ENCODE results near the gene ACAD8.

The ACAD8 gene

DNA sequence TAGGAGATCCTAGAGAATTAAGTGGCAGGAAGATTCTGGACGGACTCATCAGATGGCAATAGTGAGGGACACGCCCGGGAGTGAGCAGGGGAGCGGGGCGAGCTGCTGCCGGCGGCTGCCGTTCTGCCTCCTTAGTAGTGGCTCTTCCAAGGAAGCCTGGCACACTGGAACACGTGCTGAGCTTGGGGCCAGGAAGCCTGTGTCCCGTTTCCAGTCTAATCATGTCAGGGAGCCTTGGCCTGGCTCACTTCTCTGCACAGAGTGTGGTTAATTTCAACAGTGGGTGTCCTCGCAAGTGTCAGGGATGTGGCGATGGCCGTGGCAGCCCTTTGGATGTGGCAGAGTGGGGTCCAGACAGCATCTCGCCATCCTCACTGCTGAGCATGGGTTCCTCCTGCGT lies 39.3 kb downstream of the ACAD8 start:
- DNase-seq: no peak

DNA sequence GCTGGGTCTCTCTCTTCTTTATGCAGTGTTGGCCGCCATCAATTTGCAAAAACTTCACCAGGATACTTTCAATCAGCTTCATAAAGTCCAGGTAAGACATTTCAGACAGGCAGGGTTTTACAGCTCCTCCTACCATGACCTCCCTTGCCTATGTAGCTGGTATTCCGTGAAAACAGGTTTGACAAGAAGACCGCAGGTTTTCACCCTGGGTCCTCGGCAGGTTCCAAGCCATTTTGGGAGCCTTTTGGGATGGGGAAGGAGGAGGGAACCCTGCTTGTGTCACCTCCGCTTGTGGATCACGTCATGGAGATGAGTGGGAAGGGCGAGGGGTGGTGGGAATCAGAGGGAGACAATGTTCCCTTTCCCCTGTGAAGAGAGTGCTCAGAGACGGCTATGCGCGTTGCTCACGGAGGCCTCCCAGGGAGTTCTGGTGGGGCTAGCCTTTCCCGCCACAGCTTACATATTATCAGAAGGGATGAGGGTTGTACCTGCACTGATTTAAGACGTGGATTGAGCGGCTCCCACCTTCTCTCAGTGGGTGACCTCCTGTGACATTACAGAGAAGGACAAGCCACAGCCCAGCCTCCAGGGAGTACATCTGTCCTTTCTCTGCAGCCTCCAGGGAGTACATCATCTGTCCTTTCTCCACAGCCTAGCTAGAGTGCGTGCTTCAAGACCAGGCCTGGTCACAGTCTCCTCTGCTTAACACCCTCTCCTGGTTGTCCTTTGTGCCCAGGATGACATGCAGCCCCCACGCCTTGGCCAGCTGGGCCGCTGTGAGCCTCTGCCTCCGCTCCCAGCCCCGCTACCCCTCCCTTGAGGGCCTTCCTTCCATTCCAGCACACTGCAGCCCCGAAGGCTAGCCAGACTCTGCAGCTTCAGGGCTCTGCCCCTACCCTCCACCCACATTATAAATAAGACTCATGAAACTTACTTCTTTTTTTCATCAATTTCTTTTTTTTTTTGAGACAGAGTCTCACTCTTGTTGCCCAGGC lies 40.0 kb downstream of the ACAD8 start:
- no peak for DNase-seq

DNA sequence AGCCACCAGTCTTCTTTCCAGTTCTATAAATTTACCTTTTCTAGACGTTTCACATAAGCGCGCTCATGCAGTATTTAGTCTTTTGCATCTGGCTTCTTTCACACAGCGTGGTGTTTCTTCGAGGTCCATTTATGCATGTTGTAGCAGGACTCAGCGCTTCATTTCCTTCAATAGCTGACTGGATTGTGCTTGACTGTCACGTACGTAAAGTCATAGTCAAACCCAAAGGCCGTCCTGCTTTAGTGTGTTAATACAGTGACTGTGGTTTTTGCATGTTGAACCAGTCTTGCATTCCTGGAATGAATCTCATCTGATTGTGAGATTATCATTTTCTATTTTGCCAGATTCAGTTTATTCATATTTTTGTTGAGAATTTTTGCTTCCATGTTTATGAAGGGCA lies 41.3 kb downstream of the ACAD8 start:
- DNase-seq: no peak

DNA sequence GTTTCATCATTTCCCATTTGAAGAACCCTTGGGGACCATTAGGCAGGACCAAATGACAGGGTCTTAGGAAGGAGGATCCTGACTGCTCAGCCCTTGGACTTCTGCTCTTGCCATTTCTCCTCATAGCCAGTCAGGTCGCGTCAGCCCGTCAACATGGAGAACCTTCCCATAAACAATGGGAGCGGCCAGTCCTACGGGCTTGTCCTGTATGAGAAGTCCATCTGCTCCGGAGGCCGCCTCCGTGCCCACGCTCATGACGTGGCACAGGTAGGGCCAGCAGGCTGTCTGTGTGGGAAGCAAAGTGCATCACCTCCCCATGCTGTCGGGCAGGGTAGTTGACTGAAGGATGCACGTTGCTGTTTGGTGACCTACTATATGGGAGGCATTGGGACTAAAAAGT lies 58.9 kb downstream of the ACAD8 start:
- DNase-seq: no peak

DNA sequence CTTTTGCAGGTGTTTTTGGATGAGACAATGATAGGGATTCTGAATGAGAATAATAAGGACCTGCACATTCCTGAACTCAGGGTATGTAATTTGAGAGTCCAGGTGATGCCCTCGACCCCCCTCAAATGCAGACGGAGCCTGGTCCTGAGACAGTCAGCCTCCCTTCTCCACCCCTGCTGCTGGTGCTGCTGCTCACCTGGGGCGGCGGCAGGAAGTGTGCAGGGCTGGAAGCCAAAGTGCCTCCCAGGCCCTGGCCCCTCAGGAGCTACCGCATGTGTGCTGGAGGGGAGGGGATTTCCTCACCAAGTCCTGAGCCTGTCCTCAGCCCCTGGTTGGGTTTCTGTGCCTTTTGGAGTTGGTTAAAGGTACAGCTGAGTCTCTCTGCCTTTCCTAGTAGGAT lies 59.4 kb downstream of the ACAD8 start:
- DNase-seq: no peak

DNA sequence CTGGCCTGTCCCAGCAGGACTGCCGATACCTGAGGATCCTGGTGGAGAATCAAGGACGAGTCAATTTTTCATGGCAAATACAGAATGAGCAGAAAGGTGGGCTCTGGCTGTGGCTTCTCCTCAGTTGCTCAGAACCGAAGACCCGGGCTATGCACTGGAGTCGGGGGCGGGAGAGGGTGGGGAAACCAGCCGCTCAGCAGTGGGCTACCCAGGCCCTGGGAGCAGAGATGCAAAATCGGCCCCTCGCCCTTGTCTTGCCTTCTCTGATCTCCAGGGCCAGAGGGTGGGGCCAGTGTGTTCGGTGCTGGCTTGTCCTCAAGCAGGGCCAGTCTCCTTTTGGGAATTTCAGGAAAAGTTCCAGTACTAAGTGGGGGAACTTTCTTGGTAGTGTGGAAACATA lies 60.0 kb downstream of the ACAD8 start:
- no peak for DNase-seq

DNA sequence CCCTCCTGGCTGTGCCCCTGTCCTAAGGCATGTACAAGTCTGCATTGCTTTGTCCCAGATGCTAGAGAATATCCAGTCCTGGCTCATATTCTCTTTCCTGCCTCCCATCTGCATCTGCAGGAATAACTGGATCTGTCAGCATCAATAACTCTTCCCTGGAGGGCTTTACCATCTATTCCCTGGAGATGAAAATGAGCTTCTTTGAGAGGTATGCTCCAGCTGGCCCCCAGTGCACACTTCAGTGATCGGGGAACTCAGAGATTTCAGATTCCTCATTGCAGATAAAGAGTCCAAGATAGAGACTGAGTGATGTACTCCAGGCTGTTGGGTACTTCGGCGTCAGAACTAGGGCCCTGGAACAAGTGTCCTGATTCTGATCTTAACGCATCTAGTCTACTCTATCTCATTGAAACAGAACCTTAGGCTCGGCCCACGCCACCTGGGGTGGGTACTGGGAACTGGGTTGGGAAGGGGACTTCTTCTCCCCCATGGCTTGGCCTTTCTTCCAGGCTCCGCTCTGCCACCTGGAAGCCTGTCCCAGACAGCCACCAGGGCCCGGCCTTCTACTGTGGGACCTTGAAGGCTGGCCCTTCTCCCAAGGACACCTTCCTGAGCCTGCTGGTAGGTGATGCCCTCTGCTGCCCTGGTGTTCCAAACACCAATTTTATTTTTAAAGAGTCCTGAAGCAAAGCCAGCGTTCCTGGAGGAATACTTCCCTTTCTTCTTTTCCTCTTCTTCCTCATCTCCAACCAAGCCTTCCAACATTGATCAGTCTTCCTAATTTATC lies 60.6 kb downstream of the ACAD8 start:
- no peak for DNase-seq
